Endometrial microvascular endothelial cells (primary cell): ENCODE results near the gene GPHA2. TPM values are rescaled to one million over a fixed set of nuclear protein-coding genes. Genes with fewer than 3 reads are reported as not detected.

Source experiments
- in situ Hi-C: cut with HindIII; loops from 2 replicates; pipeline ENCODE4 v1.10.0; 2017; ENCODE audit warnings: low sequenced_read_pairs, low pct_unique_long_range_greater_than_20kb; ENCODE audit errors: inconsistent ontology term
- total RNA-seq: library from RNA; depleted of rRNA; stranded (reverse); fragments of >200 nt; gene quantifications from one replicate; pipeline ENCODE4 v1.2.3, GENCODE V29; 2015; ENCODE audit errors: inconsistent ontology term

The GPHA2 gene
- total RNA-seq, 1 donor from 2014 or later = not detected

- in situ Hi-C loops = no loop called here
Measured at GRCh38 chr11:64933213-64933934, 2.3 kb downstream of the GPHA2 start.

- in situ Hi-C loops = no loop called here
Measured at GRCh38 chr11:64932324-64932723, 3.4 kb downstream of the GPHA2 start.

- in situ Hi-C loops = no loop called here
Measured at GRCh38 chr11:64931290-64931689, 4.4 kb downstream of the GPHA2 start.

- in situ Hi-C loops = no loop called here
Measured at GRCh38 chr11:64930340-64930739, 5.4 kb downstream of the GPHA2 start.

GRCh38 chr11:64929625-64930024, 6.1 kb downstream of the GPHA2 start:
- in situ Hi-C loops = no loop called here

- in situ Hi-C loops = no loop called here
Measured at GRCh38 chr11:64928957-64929356, 6.7 kb downstream of the GPHA2 start.

GRCh38 chr11:64926689-64927088, 9.0 kb downstream of the GPHA2 start:
- in situ Hi-C loops = no loop called here

GRCh38 chr11:64925536-64926436, 9.9 kb downstream of the GPHA2 start:
- in situ Hi-C loops = no loop called here

- in situ Hi-C loops = no loop called here
Measured at GRCh38 chr11:64924910-64925284, 10.8 kb downstream of the GPHA2 start.

- in situ Hi-C loops = no loop called here
Measured at GRCh38 chr11:64923944-64924909, 11.5 kb downstream of the GPHA2 start, which contains the start of gene PPP2R5B. TSS of gene PPP2R5B (plus strand) at chr11:64924689. CDS start at chr11:64925735, 1,046 bp downstream.

- in situ Hi-C loops = no loop called here
Measured at GRCh38 chr11:64923151-64923661, 12.5 kb downstream of the GPHA2 start.

GRCh38 chr11:64921384-64921783, 14.3 kb downstream of the GPHA2 start:
- in situ Hi-C loops = no loop called here

GRCh38 chr11:64920124-64920523, 15.6 kb downstream of the GPHA2 start:
- in situ Hi-C loops = no loop called here

- in situ Hi-C loops = no loop called here
Measured at GRCh38 chr11:64919627-64920026, 16.1 kb downstream of the GPHA2 start.

GRCh38 chr11:64918017-64918416, 17.7 kb downstream of the GPHA2 start:
- in situ Hi-C loops = no loop called here

- in situ Hi-C loops = no loop called here
Measured at GRCh38 chr11:64917663-64917995, 18.1 kb downstream of the GPHA2 start.

GRCh38 chr11:64916775-64917662, 18.7 kb downstream of the GPHA2 start, which contains the start of gene ATG2A:
TSS of gene ATG2A (minus strand) at chr11:64917209. CDS start at chr11:64917135, 74 bp downstream.
- in situ Hi-C loops = no loop called here
